NT2/D1 (cell line): ENCODE data around the gene PDCD5.

Experiments used
- SUZ12 ChIP-seq: IDR thresholded peaks from 2 replicates; pipeline ENCODE4 v1.6.1; 2011; ENCODE audit not compliant: insufficient read length, insufficient read depth; ENCODE audit errors: extremely low read depth
- YY1 ChIP-seq: IDR thresholded peaks from 2 replicates; pipeline ENCODE4 v1.6.1; 2011; ENCODE audit not compliant: insufficient read length, insufficient read depth
- ZNF274 ChIP-seq: IDR thresholded peaks from 2 replicates; pipeline ENCODE4 v1.6.1; 2011; ENCODE audit warnings: mild to moderate bottlenecking, low read depth, low read length

- TF ChIP-seq SUZ12 (no peak), ZNF274 (no peak), YY1 (no peak)
These were observed 17.2 kb upstream of the PDCD5 start for GRCh38 chr19:32563761-32564160.
